HepG2 (cell line): ENCODE results near the gene TADA3. TPM values are rescaled to one million over a fixed set of nuclear protein-coding genes. Genes with fewer than 3 reads are reported as not detected.
A peak's percentile ranks its signal among the peaks of the same experiment; 100 is the strongest.

Experiments used
- BRD4 ChIP-seq: sonication (generic); formaldehyde crosslinking; IDR thresholded peaks from 2 replicates; pipeline ENCODE4 v1.4.0; 2020; ENCODE audit warnings: missing genetic modification reagents
- CHCHD3 ChIP-seq: sonication (generic); formaldehyde crosslinking; IDR thresholded peaks from 2 replicates; pipeline ENCODE4 v1.8.0; 2022; ENCODE audit warnings: mild to moderate bottlenecking, missing genetic modification reagents, moderate library complexity
- GATAD1 ChIP-seq: IDR thresholded peaks from 2 replicates; pipeline ENCODE4 v1.6.1; 2016; ENCODE audit warnings: missing genetic modification reagents, missing compliant biosample characterization
- PLRG1 ChIP-seq: fragments of 450-650 bp; conservative IDR thresholded peaks from 2 replicates; pipeline ENCODE4 v1.6.1; 2016
- SPEN ChIP-seq: sonication (generic); formaldehyde crosslinking; IDR thresholded peaks from 2 replicates; pipeline ENCODE4 v1.5.1; 2020; ENCODE audit warnings: low read depth, mild to moderate bottlenecking, missing genetic modification reagents
- ZNF142 ChIP-seq: sonication (generic); formaldehyde crosslinking; IDR thresholded peaks from 2 replicates; pipeline ENCODE4 v1.4.0; 2020; ENCODE audit warnings: missing genetic modification reagents
- ZNF609 ChIP-seq: sonication (generic); formaldehyde crosslinking; IDR thresholded peaks from 2 replicates; pipeline ENCODE4 v1.4.0; 2020; ENCODE audit warnings: mild to moderate bottlenecking, missing genetic modification reagents, borderline replicate concordance
- ZNF724P ChIP-seq: sonication (generic); formaldehyde crosslinking; IDR thresholded peaks from 2 replicates; pipeline ENCODE4 v1.8.0; 2022; ENCODE audit warnings: missing genetic modification reagents, borderline replicate concordance
- ZNF784 ChIP-seq: sonication (generic); formaldehyde crosslinking; IDR thresholded peaks from 2 replicates; pipeline ENCODE4 v1.5.1; 2020; ENCODE audit warnings: missing genetic modification reagents, mild to moderate bottlenecking, borderline replicate concordance
- polyA plus RNA-seq, 8 experiments: library from polyadenylated mRNA; depleted of rRNA in 3 of 8; stranded (reverse) in 7 of 8; unstranded in 1 of 8; fragments of >200 nt; fragmentation: Illumina TruSeq in 4 of 8; extraction: Trizol in 4 of 8; gene quantifications; 2 replicates each; pipeline versions ENCODE4 v1.2.1 to v1.2.3, GENCODE V29; 2011 to 2016; ENCODE audit warnings: low read depth in 4 of 8, missing spikeins in 1 of 8, mixed read lengths in 1 of 8; ENCODE audit not compliant: insufficient read depth in 1 of 8
- total RNA-seq, 5 experiments: library from RNA; depleted of rRNA; stranded (reverse); fragments of >200 nt; fragmentation: Illumina TruSeq; extraction: Trizol; gene quantifications; 2 replicates each; pipeline ENCODE4 v1.2.3, GENCODE V29; 2016; ENCODE audit warnings: low read depth in 1 of 5

TADA3 gene
- total and polyA plus RNA-seq, 2 of the 13 experiments (the other 11 are each of a cell fraction or from before 2014, with no cell fraction given): 32.1 to 37.1 TPM

- 0 out of 2 replicates have a peak, but pooled peaks have one; percentile 45 for TF ChIP-seq ZNF142 (CRISPR knock-in tag)
- TF ChIP-seq SPEN (CRISPR knock-in tag): peak; percentile 91
- TF ChIP-seq BRD4: peak; percentile 38; the same call in 1 of the 2 replicates
- 0 out of 2 replicates have a peak, but pooled peaks have one; percentile 42 for TF ChIP-seq CHCHD3 (CRISPR knock-in tag)
- peak; percentile 63; the same call in 1 of the 2 replicates for TF ChIP-seq ZNF784
- TF ChIP-seq GATAD1 (CRISPR knock-in tag): peak; percentile 96
- peak; percentile 56; the same call in 1 of the 2 replicates for TF ChIP-seq ZNF724P
- no peak for TF ChIP-seq PLRG1
- TF ChIP-seq ZNF609 (CRISPR knock-in tag): 0 out of 2 replicates have a peak, but pooled peaks have one; percentile 35
Observed at GRCh38 chr3:9731206-9732079, 60.8 kb downstream of the TADA3 start, which contains the start of gene BRPF1 (continued).
